Liver (tissue), 3 donors: ENCODE results near the gene ARHGEF4.

Experiments
- FOXA1 ChIP-seq: IDR thresholded peaks from 2 replicates; pipeline ENCODE4 v1.6.1; 2016; ENCODE audit warnings: antibody characterized with exemption
- HNF4G ChIP-seq: IDR thresholded peaks from 2 replicates; pipeline ENCODE4 v1.6.1; 2016; ENCODE audit warnings: antibody characterized with exemption
- JUND ChIP-seq, 2 donors: IDR thresholded peaks; 2 replicates each; pipeline ENCODE4 v1.6.1; 2016; ENCODE audit warnings: antibody characterized with exemption in 2 of 2
- SP1 ChIP-seq: IDR thresholded peaks from 2 replicates; pipeline ENCODE4 v1.6.1; 2018; ENCODE audit warnings: antibody characterized with exemption, mild to moderate bottlenecking
- TF ChIP-seq, protein P1 (sequence below): fragments of 150-350 bp; IDR thresholded peaks from 2 replicates; pipeline ENCODE4 v1.5.1; 2017; ENCODE audit warnings: improper control_type of control experiment, low read depth, low read length; ENCODE audit not compliant: missing input control
- TF ChIP-seq, protein P2 (sequence below): IDR thresholded peaks from 2 replicates; pipeline ENCODE4 v1.6.1; 2016; ENCODE audit warnings: antibody characterized with exemption
- TF ChIP-seq, protein P3 (sequence below): IDR thresholded peaks from 2 replicates; pipeline ENCODE4 v1.6.1; 2016; ENCODE audit warnings: antibody characterized with exemption, mild to moderate bottlenecking
- donor health status: healthy.
- donor health status: healthy.

DNA sequence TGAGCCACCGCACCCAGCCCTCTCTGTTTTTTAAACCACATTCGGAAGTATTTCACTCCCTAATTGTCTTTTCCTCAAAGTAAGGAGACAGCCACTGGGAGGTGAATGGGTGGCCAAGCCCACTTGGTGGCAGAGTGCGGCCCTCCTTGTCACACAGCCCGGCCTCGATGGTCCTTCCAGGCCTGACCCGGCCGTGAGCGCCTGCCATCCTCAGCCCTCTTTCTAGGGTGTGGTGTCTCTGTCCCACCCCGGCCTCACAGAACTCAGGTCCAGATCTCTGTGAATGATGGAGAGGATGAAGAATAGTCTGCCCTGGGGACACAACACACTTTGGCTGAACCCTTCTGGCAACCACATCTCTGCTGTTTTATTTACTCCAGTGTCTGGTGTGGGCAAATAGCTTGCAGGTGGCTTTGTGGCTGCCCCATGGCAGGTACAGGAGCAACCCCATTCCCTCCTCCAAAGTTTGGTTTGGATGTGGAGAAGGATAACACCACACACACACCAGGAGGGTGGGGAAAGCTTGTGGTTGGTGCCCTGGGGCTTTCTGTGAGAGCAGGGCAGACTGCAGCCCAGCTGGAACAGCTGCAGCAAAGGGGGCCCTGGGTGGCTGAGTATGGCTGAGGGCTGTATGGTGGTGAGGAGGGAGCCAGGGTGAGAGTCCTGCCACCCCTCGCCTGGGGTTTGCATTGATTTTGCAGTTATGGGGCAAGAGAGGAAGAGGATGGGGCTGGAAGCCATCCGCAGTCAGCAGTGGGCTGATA lies 167.9 kb downstream of the ARHGEF4 start:
- TF ChIP-seq, protein P1, sequence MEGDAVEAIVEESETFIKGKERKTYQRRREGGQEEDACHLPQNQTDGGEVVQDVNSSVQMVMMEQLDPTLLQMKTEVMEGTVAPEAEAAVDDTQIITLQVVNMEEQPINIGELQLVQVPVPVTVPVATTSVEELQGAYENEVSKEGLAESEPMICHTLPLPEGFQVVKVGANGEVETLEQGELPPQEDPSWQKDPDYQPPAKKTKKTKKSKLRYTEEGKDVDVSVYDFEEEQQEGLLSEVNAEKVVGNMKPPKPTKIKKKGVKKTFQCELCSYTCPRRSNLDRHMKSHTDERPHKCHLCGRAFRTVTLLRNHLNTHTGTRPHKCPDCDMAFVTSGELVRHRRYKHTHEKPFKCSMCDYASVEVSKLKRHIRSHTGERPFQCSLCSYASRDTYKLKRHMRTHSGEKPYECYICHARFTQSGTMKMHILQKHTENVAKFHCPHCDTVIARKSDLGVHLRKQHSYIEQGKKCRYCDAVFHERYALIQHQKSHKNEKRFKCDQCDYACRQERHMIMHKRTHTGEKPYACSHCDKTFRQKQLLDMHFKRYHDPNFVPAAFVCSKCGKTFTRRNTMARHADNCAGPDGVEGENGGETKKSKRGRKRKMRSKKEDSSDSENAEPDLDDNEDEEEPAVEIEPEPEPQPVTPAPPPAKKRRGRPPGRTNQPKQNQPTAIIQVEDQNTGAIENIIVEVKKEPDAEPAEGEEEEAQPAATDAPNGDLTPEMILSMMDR, result no peak
- no peak for TF ChIP-seq FOXA1
- TF ChIP-seq SP1, result no peak
- no peak for TF ChIP-seq JUND (IDR thresholded peaks at IDR 0.05)
- TF ChIP-seq HNF4G, result no peak
- TF ChIP-seq, protein P2, sequence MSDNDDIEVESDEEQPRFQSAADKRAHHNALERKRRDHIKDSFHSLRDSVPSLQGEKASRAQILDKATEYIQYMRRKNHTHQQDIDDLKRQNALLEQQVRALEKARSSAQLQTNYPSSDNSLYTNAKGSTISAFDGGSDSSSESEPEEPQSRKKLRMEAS, result no peak
- TF ChIP-seq, protein P3, sequence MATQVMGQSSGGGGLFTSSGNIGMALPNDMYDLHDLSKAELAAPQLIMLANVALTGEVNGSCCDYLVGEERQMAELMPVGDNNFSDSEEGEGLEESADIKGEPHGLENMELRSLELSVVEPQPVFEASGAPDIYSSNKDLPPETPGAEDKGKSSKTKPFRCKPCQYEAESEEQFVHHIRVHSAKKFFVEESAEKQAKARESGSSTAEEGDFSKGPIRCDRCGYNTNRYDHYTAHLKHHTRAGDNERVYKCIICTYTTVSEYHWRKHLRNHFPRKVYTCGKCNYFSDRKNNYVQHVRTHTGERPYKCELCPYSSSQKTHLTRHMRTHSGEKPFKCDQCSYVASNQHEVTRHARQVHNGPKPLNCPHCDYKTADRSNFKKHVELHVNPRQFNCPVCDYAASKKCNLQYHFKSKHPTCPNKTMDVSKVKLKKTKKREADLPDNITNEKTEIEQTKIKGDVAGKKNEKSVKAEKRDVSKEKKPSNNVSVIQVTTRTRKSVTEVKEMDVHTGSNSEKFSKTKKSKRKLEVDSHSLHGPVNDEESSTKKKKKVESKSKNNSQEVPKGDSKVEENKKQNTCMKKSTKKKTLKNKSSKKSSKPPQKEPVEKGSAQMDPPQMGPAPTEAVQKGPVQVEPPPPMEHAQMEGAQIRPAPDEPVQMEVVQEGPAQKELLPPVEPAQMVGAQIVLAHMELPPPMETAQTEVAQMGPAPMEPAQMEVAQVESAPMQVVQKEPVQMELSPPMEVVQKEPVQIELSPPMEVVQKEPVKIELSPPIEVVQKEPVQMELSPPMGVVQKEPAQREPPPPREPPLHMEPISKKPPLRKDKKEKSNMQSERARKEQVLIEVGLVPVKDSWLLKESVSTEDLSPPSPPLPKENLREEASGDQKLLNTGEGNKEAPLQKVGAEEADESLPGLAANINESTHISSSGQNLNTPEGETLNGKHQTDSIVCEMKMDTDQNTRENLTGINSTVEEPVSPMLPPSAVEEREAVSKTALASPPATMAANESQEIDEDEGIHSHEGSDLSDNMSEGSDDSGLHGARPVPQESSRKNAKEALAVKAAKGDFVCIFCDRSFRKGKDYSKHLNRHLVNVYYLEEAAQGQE, result no peak
